RKO (cell line): Measurements from ENCODE around the gene LRP2.
"Not testable (repeated sequence)": the region's sequence is repeated elsewhere in the genome, so short reads cannot be mapped to it uniquely, and the experiment has no call there.

ENCODE experiments used
- DNase-seq: peaks from one replicate; pipeline ENCODE4 v3.0.0-alpha.2; 2016; ENCODE audit warnings: low spot score

LRP2 gene

DNA sequence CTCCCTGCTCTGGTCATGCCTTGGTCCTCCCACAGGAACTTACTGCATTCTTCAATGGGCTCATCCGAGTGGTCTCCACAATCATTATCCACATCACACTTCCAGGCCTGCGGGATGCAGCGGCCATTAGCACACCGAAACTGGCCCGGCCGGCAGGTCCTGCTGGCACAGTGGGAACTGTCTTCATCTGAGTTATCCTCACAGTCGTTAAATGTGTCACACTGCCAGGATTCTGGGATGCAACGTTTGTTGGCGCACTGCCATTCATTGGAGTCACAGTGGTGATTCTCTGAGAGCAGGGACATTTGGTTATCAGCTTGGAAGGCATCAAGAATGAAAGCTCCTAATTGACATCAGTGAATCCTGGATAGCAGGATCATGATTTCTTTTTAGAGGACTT lies 188.5 kb downstream of the LRP2 start:
- no peak for DNase-seq

DNA sequence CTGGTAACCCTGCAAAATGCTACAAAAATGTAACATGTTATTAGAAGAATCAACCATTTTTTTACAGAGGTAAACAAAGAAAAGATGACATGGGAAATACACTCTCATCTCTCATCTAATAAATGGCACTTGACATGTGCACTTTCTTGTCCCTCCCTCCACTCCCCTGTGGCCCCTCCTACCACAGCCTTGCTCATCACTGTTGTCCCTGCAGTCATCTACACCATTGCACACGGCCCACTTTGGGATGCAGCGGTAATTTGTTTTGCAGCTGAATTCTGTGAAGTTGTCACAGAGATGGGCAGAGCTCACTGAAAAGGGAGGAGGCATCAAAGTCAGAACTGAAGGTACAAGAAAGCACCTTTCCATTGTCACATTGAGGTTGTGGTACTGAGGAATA lies 189.4 kb downstream of the LRP2 start:
- DNase-seq, result no peak

DNA sequence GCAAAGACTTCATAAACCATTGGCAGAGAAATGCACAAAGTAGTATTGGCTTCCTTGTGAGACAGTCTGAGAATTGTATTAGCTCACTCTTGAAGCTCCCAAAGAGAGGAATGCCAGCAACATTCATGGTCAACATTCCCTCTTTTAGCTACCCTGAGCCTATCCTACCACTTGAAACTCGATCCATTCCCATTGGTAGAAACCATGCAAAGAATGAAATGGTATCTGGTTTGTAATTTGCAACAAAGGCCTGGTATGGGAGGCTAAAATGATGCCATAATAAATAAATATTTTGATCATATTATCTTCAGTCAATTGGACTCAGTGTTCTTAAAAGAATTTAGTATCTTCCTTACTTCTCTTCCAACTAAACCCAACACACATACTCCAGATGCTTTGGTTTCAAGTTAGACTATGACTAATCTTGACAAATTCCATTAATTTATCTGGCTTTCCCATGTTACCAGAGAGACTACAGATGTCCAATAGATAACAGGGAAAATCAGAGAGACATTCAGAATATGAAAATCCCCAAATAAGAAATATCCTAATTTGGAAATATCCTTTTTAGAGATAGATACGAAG lies 190.1 kb downstream of the LRP2 start:
- DNase-seq, result no peak

- DNase-seq, result no peak
These were observed 196.5 kb downstream of the LRP2 start for GRCh38 chr2:169165791-169166190.

DNA sequence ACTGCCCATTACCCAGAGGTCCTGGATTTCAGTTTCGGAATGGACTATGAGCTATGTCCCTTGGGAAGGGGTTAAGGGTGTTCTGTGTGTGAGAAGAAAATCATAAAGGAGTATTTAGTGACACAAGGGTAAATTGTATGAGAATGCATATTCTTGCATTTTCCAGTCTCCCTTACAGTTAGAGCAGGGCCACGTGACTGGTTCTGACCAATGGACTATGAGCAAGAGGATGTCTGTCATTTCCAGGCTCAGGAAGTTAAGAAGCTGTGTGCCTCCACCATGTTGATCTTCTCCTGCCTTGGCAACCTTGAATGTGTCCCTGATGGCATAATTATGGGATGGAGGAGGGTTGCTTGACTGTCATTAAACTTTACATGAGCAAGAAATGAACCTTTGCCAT lies 198.0 kb downstream of the LRP2 start:
- no peak for DNase-seq

GRCh38 chr2:169162613-169163012 lies 199.7 kb downstream of the LRP2 start:
- no peak for DNase-seq

GRCh38 chr2:169160926-169161481 lies 201.3 kb downstream of the LRP2 start:
- no peak for DNase-seq

- DNase-seq, result no peak
These were observed 202.6 kb downstream of the LRP2 start for GRCh38 chr2:169159686-169160085.

DNA sequence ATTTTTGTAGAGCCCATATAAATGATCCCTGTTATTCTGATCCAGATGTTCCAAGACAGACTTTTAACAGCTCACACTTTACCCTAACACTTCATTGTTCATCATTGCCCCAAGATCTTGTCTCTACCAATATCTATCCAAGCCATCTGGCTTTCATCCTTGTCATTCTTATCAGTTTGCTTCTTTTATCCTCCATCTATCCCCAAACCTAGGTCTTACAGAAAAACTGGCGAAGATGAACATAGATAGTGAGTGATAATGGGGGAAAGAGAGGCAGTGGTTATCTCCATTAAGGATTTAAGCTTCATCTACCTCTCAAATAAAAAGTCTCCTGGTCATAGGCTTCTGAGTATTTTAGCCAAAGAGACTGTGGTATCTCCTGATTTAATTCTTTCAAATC lies 203.5 kb downstream of the LRP2 start:
- no peak for DNase-seq

DNA sequence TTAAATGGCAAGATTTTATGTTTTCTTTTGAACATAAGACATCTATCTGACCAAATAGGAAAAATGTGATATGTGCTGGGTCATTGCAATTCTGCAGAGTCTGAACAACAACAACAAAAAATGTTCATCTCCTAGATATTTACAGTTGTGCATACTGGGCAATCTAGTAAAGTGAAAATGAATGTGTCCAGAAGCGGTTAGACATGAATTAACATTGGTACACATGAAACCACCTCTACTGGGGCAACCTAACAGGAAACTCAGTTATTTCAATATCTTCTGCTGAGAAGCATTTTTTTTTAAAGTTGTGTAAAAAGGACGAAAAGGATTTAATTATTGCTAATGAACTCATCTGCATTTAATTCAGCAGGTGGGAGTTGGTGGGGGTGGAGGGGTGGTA lies 216.1 kb downstream of the LRP2 start:
- no peak for DNase-seq

DNA sequence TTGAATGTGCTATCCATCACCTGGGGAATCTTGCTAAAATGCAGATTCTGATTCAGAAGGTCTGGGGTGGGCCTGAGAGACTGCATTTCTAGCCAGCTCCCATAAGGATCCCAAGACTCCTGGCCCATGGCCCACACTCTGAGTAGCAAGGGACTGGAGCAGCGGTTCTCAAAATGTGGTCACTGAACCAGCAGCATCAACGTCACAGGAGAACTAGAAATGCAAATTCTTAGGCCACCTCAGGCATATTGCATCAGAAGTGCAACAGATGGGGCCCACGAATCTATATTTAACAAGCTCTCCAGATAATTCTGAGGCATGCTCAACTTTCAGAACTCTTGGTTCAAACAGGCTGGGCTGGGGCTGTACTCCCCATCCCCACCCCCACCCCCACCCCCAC lies 218.3 kb downstream of the LRP2 start:
- no peak for DNase-seq

- peak; percentile 77 for DNase-seq
These were observed 220.5 kb downstream of the LRP2 start for GRCh38 chr2:169141713-169142352.

- DNase-seq, result no peak
These were observed 222.2 kb downstream of the LRP2 start for GRCh38 chr2:169139993-169140767.

DNA sequence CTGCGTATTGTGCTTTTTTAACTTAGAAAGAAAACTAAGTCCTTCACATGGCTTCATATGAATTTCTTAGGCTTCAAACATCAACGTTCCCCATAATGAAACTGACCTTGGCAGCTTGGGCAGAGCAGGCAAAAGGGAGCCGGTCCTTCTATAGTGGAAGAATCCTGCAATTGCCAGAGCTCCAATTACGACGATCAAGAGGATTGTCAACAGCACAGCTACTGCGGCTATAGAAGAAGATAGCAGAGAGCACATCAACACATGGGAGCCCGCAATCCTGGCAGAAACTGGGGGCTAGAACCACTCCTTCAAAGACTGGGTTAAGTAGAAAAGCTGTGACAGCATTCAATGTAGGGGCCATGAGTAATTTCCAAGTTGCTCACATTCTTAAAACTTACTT lies 223.2 kb downstream of the LRP2 start:
- no peak for DNase-seq

DNA sequence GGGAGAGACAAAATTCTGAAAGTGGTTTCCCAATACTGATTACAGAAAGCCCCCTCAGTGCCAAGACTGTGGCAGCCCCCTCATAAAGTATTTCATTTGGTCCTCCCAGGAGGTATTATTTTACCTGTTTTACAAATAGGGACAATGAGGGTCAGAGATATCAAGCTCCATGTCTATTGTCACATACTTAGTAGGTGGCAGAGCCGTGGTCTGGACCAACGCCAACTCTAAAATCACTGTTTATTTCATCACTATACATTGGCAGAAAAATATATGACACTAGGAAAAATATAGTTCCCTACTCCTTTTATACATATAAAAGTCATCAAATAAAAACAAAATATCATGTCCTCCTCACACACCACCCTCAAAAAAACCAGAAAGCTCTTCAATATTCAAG lies 224.4 kb downstream of the LRP2 start:
- DNase-seq, result no peak

GRCh38 chr2:169136885-169137534 lies 225.3 kb downstream of the LRP2 start:
- no peak for DNase-seq

GRCh38 chr2:169136428-169136827 lies 225.9 kb downstream of the LRP2 start:
- DNase-seq, result not testable (repeated sequence)

- not testable (repeated sequence) for DNase-seq
These were observed 228.1 kb downstream of the LRP2 start for GRCh38 chr2:169134272-169134671.

GRCh38 chr2:169131587-169132512 lies 230.5 kb downstream of the LRP2 start:
- peak; percentile 70 for DNase-seq

GRCh38 chr2:169129703-169130243 lies 232.6 kb downstream of the LRP2 start:
- DNase-seq, result no peak

DNA sequence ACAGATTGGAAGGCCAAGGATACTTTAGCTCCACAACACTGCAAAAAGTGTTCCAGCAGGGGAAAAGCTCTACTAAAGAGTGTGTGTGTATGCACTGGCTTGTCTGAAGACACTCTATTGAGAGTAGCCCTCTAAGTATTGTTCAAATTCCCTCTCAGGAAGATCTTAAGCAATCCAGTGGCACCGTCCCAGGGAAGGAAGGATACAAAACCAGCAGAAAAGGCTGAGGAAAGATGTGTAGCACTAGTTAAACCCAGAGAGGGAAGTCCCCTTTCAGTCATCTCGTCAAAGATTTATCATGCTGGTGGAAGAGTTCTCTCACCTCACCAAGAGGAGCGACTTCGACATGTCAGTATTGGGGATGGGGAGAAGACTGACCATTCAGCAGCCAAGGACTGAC lies 242.5 kb downstream of the LRP2 start:
- DNase-seq, result no peak
